AG09319 (cell line): ENCODE measurements around the gene B3GAT1.

Source experiments
- DNase-seq: peaks from one replicate; pipeline ENCODE4 v3.0.0-alpha.2; 2010; ENCODE audit warnings: low read depth; ENCODE audit errors: extremely low read depth
- TF ChIP-seq, protein P1 (sequence below): IDR thresholded peaks from 2 replicates; pipeline ENCODE4 v1.5.1; 2011; ENCODE audit warnings: low read depth, mild to moderate bottlenecking, inconsistent platforms, low read length, moderate library complexity

Gene B3GAT1

DNA sequence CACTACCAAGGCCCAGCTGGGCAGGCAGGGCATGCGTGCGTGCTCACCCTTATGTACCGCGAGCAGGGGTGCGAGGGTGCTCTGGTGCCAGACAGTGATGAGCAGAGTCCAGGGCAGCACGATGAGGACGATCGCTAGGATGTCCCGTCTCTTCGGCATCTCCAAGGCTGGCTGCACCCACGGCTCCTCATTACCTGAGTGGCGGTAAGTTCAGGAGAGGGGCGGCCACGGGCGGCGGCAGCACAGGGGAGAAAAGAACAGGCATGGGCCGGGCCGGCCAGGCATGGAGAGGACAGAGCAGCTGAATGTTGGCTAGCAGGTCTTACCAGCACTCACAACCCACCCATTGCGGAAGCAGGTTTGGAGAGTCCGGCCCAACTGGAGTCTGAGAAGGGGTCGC, 24.5 kb downstream of the B3GAT1 start:
- no peak for DNase-seq
- TF ChIP-seq, protein P1, sequence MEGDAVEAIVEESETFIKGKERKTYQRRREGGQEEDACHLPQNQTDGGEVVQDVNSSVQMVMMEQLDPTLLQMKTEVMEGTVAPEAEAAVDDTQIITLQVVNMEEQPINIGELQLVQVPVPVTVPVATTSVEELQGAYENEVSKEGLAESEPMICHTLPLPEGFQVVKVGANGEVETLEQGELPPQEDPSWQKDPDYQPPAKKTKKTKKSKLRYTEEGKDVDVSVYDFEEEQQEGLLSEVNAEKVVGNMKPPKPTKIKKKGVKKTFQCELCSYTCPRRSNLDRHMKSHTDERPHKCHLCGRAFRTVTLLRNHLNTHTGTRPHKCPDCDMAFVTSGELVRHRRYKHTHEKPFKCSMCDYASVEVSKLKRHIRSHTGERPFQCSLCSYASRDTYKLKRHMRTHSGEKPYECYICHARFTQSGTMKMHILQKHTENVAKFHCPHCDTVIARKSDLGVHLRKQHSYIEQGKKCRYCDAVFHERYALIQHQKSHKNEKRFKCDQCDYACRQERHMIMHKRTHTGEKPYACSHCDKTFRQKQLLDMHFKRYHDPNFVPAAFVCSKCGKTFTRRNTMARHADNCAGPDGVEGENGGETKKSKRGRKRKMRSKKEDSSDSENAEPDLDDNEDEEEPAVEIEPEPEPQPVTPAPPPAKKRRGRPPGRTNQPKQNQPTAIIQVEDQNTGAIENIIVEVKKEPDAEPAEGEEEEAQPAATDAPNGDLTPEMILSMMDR, result no peak

DNA sequence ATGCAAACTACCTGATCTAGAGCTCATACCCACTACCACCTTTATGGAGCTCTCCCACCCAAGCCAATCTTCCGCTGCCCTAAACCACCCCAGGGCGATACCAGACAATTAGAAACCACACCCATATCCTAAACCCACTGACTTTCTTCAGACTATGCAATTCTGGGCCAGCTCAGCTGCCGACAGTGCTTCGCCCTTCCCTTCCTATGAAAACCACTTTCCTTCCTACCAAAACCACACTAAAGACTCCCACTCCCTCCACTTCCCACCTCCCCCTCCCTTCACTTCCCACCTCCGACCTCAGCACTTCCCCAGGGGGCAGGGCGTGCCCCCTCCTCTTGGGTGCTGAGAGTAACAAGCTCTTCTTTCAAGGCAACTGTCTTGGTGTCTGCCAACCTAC, 25.1 kb downstream of the B3GAT1 start:
- TF ChIP-seq, protein P1, result no peak
- no peak for DNase-seq

DNA sequence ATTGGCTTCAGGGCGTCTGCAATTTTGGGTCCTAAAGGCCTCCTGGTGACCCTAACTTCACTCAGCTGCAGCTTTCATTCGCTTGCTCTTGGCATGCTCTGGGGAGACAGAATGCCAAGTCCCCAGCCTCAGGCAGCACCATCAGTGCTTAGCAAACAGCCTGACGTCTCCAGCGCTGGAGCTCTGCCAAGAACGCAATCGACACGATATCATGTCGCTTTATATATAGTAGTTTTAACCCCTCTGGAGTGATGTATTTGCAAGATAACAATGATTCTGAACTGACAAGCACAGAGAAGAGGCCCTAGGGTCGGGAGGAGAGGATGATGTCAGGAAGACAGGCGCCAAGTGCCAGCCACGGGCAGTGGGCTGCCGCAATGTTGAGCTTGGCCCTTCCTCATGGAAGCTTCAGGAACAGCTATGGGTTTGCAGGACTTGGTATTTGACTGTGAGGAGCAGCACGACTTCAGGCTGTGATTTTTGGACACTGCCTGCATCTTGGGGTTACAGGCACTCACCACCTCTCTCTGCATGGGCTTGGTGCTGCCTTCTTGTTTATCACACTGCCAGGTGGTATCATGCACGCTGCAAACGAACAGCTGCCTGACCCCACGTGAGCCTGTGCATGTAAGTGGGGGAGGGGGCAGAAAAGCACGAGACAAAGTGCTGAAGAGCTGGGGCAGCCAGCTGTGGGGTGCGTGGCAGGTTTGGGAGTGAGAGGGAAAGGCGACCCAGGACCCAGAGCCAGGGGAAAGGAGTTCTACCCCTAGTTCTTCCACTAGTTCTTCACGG, 26.1 kb downstream of the B3GAT1 start:
- DNase-seq, result no peak
- TF ChIP-seq, protein P1, result no peak

DNA sequence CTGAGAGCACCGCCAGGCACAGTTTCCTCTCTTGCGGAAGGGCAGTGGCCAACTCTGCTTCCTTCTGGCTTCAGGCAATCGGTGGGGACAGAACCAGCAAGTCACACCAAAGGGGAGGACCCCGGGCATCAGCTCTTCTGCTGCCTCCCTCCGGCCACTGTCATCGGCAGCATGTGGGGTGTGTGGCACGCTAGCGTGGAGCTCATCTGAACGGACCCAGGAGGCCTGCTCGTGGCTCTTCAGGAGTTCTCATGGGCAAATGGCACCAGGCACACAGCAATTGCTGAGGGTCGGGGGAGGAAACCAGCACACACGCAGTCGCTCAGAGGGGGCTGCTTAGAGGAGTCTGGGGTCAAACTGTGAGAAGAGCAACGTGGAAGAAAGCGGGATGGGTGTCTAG, 26.9 kb downstream of the B3GAT1 start:
- TF ChIP-seq, protein P1, result no peak
- no peak for DNase-seq

DNA sequence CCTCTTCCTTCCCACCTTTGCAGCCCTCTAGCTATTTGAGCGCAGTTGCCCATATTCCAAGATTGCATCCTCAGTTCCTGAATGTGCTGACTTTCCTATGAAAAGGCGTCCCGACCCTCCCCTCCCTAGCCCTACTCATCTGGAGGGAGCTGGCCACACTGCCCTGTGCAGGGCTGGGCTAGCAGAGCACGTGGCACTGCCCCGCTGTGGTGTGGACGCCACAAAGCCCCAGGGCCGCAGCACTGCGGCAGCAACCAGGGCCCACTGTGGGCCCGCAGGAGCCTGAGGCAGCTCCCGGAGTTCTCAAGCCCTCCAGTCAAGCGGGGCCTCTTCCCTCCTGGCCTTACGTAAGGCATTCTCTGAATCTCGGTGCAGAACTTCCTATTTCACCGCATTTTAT, 27.6 kb downstream of the B3GAT1 start:
- TF ChIP-seq, protein P1, result no peak
- DNase-seq, result no peak

DNA sequence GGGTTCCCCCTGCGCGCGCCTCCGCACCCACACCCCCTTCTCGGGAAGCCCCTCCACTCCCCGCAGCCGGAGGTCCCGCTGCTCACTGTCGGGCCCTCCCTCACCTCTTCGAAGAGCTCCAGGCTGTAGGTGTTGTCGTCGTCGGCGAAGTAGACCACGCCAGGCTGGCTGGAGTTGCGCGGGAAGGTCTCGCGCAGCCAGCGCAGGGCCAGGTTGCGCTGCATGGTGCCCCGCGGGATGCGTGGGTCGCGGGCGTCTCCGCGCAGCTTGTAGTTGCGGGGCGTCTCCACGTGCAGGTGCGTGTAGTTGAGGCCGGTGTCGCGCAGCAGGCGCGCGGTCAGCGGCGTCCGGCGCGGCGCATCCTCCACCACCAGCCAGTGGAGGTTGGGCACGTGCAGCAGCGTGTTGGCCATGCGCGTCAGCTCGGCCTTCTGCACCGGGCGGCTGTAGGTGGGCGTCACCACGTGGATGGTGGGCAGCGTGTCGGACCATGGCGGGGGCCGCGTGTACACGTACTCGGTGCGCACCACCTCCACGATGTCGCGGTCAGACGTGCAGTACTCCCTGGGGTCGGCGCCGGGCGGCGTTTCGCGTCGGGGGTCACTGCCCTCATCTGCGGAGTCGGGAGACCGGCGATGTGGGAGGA, 28.3 kb downstream of the B3GAT1 start:
- TF ChIP-seq, protein P1, result no peak
- DNase-seq, result no peak

DNA sequence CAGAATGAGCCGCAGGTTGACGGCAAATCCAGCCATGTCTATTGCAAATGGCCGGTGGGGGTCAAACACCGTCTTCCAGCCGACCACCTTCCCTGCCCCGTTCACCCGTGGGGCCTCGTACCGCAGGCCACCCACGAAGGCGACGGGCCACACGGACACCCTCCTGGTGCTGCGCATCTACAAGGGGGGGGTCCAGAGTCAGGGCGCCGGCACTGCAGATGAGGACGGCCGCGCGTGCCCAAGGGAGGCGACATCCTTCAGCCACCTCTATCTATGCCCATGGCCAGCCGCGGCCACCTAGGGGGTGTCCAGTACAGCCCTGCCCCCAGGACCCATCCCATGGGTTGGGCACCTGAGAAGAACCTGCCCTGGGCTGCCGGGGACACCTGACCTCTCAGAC, 29.2 kb downstream of the B3GAT1 start:
- DNase-seq, result no peak
- TF ChIP-seq, protein P1, result no peak
